Inflammatory macrophage treated with lipopolysaccharide for 4 hours (primary cell): ENCODE measurements around the gene RHBDF1.
A peak's percentile ranks its signal among the peaks of the same experiment; 100 is the strongest.
"Not testable (repeated sequence)": the region's sequence is repeated elsewhere in the genome, so short reads cannot be mapped to it uniquely, and the experiment has no call there.

ENCODE experiments used
- DNase-seq: peaks from one replicate; pipeline ENCODE4 v3.0.0-alpha.2; 2020

RHBDF1 gene

DNA sequence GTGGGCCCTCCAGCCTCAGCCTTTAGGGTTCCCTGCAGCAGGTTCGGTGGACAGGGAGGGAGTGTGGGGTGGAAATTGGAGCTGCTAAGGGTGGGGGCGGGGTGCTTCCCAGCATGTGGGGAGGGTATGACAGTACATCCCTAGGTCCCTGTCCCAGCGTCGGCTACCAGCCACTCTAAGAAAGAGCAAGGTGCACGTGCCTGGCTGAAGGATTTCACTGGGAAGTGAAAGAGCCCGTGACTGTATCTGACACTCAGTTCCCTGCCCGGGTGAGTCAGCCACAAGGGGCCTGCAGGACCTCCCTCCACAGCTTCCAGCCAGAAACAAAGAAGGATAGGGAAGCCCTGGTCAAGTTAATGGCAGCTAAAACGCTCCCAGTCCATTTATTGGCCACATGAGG lies 14.7 kb downstream of the RHBDF1 start:
- peak; percentile 56 for DNase-seq

DNA sequence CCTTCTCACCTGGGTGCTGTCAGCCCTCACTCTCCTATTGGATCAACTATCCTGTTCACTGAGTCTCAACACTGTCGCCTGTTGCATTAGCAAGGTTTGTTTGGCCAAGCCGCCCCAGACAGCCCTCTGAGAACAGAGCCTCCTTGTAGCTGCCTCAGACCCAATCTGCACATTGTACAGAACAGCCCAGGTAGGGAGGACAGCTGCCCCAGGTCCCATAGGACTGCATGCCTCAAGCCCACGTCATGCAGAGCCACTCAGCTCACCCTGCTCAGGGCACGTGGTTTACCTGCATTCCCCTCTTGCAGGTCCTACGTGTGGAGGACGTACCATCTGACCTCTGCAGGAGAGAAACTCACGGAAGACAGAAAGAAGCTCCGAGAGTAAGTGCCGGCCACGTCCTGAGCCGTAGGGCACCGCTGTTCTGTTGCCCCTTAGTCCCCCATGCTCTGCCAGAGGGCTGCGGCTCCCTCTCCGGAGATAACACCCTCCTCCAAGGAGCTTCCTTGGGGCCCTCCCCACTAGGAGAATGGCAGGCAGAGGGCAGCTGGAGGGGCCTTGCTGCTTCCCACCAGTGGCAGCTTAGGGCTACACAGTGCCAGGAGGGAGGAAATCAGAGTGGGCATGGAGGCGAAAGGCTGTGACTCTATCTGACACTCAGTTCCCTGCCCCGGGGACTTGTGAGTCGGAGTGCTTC lies 16.1 kb downstream of the RHBDF1 start:
- DNase-seq = no peak

DNA sequence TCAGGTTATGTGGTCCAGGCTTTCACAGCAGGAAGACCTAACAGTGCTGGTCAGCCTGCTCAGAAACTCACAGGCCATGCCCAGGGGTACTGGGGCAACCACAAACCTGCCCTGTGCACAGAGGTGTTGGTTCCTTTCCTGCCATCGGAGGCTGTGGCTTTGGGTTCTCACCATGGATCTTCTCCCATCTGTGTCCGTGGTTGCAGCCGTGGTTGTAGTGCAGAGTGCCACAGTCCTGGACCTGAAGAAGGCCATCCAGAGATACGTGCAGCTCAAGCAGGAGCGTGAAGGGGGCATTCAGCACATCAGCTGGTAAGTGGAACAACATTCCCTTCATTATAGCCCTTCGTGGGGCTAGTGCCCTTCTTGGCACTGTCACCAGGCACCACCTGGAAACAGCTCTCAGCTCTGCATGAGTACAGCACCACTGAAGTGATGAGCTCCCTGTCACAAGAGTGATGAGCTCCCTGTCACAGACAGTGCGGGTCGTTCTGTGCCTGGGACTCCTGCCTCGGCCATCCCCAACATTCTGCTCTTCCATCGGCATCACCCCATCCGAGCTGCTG lies 16.8 kb downstream of the RHBDF1 start:
- no peak for DNase-seq

DNA sequence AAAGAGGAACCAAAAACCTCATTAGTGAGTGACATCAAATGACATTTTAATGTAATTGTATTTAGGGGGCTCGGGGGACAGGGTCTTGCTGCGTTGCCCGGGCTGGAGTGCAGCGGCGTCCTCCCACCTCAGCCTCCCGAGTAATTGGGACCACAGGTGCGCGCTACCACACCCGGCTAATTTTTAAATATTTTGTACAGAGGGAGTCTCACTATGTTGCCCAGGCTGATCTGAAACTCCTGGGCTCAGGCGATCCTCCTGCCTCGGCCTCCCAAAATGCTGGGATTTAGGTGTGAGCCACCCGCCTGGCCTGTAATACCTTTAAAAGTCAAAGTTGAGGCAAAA lies 18.2 kb downstream of the RHBDF1 start:
- DNase-seq = no peak

DNA sequence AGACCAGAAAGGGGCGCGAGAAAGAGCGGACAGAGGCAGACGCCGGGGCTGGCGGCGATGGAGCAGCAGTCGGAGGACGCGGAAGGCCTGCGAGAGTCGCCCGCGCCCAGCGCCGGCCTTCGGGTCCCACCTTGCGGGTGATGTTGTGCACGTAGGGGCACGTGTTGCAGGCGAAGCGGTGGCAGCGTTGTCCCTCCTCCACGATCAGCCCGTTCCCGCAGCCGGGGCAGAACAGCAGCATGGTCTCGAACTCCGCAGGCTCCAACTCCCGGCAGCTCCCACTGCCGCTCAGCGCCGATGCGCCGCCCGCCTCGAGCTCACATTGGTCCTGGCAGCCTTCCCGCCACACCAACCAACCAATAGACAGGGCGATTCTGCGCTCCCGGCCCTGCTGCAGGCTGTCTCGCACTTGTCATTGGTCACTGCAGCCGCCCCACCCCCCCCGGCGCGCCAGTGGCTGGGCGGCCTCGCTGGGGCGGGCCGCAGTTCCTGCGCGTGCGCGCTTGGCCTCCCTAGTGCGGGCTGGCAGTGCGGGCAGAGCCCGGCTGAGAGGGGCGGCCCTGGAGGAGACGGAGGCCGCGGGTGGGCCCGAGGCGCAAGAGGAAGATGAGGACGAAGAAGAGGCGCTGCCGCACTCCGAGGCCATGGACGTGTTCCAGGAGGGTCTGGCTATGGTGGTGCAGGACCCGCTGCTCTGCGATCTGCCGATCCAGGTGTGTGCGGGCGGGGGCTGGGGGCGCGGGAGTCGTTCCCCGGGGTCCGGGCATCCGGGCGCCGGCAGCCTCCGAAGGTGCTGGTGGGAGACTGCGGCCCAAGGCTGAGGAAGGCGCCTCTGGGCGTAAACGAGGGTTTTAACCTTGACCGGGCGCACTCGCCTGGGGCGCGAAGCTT lies 18.8 kb downstream of the RHBDF1 start, which contains the start of the genes POLR3K and SNRNP25:
TSS of gene POLR3K (minus strand) at position 263 of the 891 bp plus-strand sequence. CDS start at position 241, 22 bp downstream.
TSS of gene SNRNP25 (plus strand) at position 483 of the 891 bp plus-strand sequence. CDS start at position 672, 189 bp downstream.
- DNase-seq = peak; percentile 98

DNA sequence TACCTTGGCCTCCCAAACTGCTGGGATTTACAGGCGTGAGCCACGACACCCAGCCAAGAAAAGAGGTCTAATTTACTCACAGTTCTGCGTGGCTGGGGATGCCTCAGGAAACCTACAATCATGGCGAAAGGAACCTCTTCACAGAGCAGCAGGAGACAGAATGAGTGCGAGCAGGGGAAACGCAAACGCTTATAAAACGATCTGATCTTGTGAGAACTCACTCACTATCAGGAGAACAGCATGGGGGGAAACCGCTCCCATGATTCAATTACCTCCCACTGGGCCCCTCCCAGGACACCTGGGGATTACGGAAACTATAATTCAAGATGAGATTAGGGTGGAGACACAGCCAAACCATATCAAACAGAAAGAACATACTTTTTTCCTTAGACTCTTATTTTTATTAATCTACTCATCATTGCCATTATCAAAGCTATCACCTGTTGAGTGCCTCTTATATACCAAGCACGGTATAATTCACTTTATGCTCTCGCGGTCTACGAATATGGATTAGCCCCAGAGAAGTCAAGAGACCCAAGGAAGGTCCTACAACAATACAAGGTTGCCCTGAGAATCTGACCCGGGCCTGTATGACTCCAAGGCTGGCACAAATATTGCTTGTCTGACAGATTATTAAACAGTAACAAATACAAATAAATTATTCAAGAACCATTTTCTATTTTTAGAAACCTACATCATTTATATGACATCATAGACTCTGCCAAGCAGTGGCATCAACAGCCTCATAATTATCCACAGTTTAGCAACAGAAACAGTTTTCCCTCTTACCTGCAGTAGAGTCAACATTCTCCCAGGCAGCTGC lies 21.5 kb downstream of the RHBDF1 start:
- DNase-seq = no peak

DNA sequence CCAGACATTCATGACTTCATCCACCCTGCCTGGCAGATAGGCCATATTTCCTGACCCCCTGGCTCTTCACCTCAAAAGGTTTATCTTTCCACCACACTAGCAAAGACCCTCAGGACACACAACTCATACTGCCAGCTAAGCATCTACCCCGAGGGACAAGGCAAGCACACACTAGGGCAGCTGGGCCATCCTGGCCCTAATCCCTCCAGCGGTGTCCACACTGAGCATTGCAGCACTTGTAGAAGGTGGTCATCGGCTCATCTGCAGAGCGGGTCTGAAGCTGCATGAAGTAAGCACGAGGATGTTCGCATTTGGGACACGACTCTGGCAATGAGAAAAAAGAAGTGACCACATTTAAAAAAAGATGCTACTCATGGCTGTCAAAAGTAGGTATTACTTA lies 25.2 kb downstream of the RHBDF1 start:
- DNase-seq = no peak

DNA sequence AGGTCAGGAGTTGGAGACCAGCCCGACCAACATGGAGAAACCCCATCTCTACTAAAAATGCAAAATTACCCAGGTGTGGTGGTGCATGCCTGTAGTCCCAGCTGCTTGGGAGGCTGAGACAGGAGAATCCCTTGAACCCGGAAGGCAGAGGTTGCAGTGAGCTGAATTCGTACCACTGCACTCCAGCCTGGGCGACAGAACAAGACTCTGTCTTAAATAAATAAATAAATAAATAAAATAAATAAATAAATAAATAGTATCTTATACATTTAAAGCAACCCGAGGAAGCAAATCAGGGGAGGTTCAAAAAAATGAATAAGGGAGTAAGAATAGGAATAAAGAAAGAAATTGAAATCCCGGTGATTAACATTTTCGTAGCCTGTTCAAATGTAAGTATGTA lies 25.9 kb downstream of the RHBDF1 start:
- DNase-seq = not testable (repeated sequence)

DNA sequence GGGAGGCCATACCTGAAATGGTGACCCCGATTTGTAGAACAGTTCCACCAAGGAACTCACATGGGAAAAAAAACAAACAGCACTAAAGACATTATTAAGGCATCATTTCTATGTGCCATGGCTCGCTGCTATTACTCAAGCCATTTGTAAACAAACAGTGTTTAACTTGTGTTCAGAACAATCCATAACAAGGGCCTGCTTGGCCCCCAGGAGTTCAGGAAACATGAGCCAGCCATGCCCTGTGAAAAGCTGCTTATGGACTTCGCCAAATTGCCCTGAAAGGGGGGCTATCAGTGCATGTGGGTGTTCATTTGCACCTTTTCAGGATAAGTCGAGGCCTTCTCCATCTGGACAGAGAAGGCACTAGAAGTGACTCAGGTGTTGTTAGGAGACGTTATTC lies 27.0 kb downstream of the RHBDF1 start:
- no peak for DNase-seq

DNA sequence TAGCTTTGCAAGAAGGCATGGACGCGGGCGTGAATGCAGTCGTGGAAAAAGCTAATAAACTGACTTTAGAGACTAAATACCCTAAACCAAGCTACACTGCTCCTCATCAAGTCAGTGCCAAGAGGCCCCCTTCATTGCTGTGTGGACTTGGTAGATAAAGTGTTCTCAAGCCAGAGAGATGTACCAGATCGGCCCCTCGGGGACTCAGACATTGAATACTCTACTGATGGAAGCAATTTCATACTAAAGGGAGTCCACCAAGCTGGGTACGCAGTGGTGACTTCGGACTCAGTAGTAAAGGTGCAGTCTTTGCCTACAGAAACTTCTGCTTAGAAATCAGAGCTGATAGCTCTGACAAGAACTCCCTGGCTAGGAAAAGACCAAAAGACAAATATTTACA lies 27.8 kb downstream of the RHBDF1 start:
- no peak for DNase-seq

DNA sequence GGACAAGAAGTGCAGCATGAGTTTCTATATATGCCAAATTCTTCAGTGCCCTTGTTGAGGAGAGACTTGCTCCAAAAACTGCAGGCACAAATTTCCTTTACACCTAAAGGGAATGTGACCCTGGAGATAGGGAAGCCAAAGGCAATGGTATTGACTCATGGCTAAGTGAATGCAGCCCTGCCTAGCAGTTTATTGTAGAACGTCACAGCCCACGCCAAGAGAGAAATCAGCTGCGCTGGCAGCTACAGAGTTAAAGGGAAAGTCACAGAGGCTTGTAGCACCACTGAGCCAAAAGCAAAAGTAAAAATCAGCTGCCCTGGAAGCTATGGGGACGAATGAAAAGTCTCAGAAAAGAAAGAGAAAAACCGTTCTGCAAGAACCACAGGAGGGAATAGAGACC lies 29.1 kb downstream of the RHBDF1 start:
- no peak for DNase-seq

DNA sequence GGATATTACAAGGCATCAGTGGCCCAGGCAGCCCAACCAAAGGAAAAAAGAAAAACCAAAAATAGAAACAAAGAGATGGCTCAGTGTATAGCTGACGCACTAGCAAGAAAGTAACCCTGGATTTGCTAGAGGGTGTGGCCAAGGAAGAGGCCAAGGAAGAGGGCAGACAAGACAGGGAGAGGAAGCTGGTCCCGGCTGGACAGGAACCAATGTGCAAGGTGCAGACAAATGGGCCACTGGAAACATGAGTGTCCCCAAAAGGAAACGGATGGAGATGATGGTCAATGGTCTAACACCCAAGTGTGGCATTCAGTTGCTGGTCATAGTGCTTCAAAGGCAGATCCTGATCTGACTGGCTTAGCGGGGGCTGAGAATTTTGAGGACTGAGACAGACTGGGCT lies 29.7 kb downstream of the RHBDF1 start:
- DNase-seq = no peak

DNA sequence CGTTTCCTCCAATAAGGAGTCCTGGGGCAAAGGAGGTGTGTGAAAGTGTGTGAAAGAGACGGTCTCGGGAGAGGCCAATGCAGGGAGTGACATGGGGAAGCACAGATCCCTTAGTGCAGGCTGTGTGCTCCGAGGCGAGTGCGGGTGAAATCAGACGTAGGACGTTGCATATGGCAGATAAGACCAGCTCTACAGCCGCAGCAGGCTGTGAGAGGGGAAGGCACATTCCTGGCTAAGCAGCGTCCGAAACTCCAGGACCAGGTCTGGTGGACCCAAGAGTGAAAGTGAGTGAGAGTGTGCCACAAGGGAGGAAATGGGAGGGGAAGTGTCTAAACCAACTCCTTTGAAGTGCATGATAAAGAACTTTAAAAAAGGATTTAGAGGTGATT lies 30.4 kb downstream of the RHBDF1 start:
- DNase-seq = no peak

DNA sequence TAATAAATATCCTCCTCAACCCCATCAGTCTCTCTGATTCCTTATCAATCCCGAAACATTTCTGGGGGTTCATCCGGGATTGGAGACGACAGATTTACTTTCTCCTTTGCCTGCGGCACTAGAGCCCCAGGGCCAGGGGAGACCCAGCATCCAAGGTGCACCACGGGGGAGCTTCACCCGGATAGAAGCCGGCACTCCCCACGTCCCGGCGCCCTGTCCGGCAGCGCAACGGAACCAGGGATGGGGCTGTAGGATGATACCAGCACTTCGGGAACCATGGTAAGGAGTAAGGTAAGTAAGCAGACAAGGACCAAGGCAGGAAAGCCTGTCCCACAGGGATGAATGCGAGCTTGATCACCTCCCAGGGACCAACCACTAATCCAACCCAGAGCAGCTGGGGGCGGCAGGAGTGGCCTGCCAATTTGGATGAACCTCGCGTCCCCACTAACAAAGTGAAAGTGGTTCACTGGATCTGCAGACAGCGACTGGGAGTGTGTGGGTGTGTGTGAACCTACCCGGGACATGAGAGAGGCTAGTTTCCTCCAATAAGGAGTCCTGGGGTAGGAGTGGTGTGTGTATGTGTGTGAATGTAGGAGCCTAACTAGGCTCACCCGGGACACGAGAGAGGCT lies 30.9 kb downstream of the RHBDF1 start:
- DNase-seq = no peak

DNA sequence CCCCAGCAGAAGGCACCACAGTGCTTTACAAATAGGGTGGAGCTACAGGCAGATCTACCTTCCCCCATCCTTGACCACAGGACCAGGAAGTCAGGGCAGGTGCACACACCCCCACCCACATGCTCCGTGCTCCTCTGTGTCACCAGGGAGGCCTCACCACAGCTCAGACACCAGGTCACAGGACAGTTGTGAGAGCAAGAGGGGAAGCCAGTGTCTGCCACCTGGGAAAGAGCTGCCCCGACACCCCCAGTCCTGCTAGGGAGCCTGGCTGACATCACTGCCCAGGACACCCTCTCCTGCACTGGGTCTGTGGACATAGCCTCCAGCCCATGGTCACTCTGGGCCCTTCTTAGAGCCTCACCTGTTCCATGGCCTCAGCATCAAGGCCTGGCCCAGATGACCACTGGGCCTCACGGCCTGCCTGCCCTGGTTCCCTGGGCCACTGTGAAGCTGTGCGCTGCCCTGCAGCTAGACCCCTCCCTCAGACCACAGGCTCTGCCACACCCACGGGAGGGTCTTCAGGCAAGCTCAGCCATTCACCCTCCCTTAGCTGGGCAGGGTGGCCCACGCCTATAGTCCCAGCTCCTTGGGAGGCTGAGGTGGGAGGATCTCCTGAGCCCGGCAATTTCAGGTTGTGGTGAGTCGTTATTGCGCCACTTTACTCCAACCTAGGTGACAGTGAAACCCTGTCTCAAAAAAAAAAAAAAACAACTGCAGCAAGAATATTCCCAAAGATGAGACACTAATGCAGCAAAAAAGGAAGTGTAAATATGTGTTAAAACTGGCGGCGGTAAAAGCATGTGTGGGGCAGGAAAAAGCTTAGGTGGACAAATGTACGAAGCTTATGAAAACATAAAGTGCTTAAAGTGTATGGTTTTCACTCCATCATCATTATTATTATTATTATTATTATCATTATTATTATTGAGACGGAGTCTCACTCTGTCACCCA lies 33.2 kb downstream of the RHBDF1 start:
- no peak for DNase-seq

DNA sequence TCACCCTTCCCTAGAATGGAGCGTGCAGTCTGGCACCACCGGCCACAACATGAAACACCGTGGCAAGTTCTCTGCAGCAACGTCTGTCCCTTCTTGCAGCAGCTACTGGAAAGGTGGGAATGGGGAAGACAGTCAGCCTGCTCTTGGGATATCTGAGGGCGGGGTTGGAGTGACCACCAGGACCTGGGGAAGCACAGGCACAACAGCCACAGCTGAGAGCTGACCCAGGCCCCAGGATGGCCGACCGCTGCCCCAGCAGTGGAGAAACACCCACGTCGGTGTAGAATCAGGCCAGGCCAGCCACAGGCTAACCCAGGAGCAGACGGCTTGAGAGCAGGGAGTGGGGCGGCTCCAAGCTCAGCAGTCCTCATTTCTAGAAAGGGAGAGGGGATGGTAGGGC lies 34.2 kb downstream of the RHBDF1 start:
- DNase-seq = not testable (repeated sequence)

DNA sequence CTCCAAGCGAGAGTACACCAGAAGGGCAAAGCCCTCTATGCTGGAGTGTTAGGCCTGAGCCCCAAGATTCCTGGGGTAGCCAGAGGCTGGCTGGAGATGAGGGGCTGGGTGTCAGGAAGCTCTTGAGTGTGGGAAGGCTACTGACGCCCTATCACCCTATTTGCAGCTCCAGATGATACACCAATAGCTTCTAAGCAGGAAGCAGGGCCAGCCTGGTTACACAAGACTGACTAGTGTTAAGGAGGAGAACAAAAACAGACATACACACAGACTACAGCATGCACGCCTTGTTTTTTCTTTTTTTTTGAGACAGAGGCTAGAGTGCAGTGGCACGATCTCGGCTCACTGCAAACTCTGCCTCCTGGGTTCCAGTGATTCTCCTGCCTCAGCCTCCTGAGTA lies 34.9 kb downstream of the RHBDF1 start:
- peak; percentile 70 for DNase-seq

DNA sequence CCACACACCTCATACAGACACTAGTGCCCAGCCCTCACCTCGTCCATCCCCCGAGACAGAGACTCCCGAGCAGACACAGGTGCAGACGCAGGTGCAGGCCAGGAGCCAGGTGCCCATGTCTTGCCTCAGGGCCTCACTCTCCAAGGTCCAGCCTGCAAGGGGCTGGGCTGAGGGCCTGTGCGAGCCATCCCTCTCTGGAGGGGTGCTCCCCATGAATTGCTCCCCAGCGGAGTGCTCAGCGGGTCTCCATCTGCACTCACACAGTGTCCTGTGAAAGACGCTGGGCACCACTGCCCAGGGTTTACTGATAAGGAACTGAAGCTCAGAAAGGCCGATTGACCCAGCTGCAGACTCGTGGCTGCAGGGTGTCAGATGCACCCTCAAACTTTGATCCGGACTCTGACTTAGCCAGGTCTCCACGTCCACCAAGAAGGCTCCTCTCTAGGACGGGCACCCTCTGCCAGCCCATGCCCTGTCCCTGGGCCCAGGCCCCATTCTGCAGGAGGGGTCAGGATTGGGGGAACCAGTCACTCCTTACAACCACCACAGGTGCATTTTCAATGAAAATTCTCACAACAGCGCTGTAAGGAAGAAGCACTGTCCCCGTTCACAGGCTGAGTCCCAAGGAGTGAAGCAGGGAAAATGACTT lies 36.0 kb downstream of the RHBDF1 start:
- DNase-seq = no peak

DNA sequence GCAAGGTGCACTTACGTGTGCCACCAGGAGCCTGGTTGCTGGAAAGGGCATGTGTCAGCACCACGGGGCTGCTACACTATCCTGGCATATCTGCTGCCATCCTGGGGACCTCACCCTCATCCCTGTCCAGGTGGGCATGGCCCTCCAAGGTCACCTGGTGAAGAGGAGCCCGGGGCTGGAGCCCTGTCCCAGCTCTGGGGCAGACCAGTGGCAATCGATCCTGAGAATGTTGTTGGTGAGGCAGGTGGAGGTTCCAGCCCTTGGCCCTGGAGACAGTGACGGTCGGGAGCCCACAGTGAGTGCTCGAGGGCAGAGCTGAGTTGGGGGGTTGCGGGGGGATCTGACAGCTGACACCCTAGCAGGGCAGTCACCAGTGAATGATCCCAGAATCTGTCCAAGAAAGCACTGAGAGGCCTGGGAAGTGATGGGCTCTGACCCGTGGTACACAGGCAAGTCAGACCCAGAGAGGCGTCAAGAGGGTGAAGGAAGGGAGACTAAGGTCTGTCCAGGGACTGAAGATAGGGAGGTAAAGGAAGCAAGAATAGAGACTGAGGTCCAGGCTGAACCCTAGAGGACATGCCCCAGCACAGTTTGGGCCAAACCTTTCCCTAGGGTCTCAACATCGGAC lies 36.6 kb downstream of the RHBDF1 start:
- DNase-seq = no peak

DNA sequence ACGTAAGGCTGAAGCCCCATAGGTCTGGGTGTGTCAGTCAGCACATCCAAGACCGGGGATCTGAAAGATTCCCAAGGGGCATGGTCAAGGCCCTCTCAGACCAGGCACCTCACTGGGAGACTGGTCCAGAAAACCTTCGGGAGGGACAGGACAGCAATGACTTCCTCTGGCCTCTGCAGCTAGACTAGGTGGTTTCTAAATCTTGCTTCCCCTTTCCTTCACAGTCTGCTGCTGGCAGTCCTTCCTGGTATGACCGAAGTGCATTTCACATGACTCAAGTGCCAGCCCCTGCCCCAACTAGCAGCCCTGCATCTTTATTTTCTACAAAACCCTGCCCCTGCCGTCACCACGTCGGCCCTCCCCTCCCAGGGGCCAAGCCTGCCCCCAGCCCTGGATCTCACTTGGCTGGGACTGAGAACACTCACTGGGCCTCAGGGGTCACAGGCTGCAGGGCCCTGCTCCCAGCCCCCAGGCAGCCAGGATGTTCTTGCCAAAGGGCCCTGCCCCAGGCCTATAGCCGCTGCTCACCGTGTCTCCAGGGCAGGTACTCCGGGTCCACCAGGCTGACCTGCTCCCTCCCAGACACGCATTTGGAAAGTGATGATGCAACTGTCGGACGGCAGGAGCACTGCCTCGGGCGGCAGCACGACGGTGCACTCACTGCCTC lies 37.3 kb downstream of the RHBDF1 start:
- DNase-seq = peak; percentile 81
